MCF 10A (cell line): ENCODE data around the gene RMND5B. TPM values are rescaled to one million over a fixed set of nuclear protein-coding genes. Genes with fewer than 3 reads are reported as not detected.

Experiments used
- BruUV-seq: library from RNA; stranded (reverse); fragments of 400-500 nt; replicated peaks from 2 replicates; lab custom pipeline; 2021; lab: Mats Ljungman, UMichigan
- CTCF ChIA-PET: fragments of 300-600 bp; sonication (Branson Sonifier 250); formaldehyde crosslinking; extraction: SDS; loops from one replicate; lab custom pipeline; 2021; ENCODE audit warnings: antibody characterized with exemption, inconsistent platforms; lab: Yijun Ruan, JAX
- POLR2A ChIA-PET: fragments of 300-600, 350-650 bp; sonication (Branson Sonifier 250); formaldehyde crosslinking; extraction: SDS; loops from one replicate; lab custom pipeline; 2020; ENCODE audit warnings: antibody characterized with exemption, inconsistent platforms; lab: Yijun Ruan, JAX
- DNase-seq: peaks from one replicate; pipeline ENCODE4 v3.0.0-alpha.2; 2018; ENCODE audit not compliant: unreplicated experiment
- H3K27ac Mint-ChIP-seq: one replicate; pipeline ENCODE4 v1.8.0; 2022; ENCODE audit warnings: mild to moderate bottlenecking, low read depth, mixed read lengths; ENCODE audit not compliant: unreplicated experiment
- H3K27me3 Mint-ChIP-seq: one replicate; pipeline ENCODE4 v1.8.0; 2022; ENCODE audit warnings: mixed read lengths; ENCODE audit not compliant: insufficient read depth, unreplicated experiment
- H3K36me3 Mint-ChIP-seq: one replicate; pipeline ENCODE4 v1.8.0; 2022; ENCODE audit warnings: mild to moderate bottlenecking, moderate library complexity, mixed read lengths; ENCODE audit not compliant: insufficient read depth, unreplicated experiment
- H3K4me1 Mint-ChIP-seq: one replicate; pipeline ENCODE4 v1.8.0; 2022; ENCODE audit warnings: mixed read lengths; ENCODE audit not compliant: insufficient read depth, unreplicated experiment
- H3K4me3 Mint-ChIP-seq: one replicate; pipeline ENCODE4 v1.8.0; 2022; ENCODE audit warnings: mild to moderate bottlenecking, moderate library complexity, mixed read lengths; ENCODE audit not compliant: unreplicated experiment
- H3K9me3 Mint-ChIP-seq: one replicate; pipeline ENCODE4 v1.8.0; 2022; ENCODE audit warnings: mixed read lengths; ENCODE audit not compliant: unreplicated experiment
- intact Hi-C: fragments of 100-400 bp; cut with micrococcal nuclease; formaldehyde crosslinking; loops from 2 replicates; pipeline ENCODE4 v1.14.1; 2022
- total RNA-seq: library from RNA; stranded (reverse); gene quantifications from 2 replicates; pipeline ENCODE4 v1.2.3, GENCODE V29; 2022
- TF ChIP-seq, protein P1 (sequence below): fragments of 200-600 bp; IDR thresholded peaks from one replicate; pipeline ENCODE4 v1.8.0; 2022; ENCODE audit warnings: antibody characterized with exemption, mild to moderate bottlenecking; ENCODE audit not compliant: unreplicated experiment

RMND5B gene
- total RNA-seq, 1 experiment from 2014 or later = 53.0 TPM

DNA sequence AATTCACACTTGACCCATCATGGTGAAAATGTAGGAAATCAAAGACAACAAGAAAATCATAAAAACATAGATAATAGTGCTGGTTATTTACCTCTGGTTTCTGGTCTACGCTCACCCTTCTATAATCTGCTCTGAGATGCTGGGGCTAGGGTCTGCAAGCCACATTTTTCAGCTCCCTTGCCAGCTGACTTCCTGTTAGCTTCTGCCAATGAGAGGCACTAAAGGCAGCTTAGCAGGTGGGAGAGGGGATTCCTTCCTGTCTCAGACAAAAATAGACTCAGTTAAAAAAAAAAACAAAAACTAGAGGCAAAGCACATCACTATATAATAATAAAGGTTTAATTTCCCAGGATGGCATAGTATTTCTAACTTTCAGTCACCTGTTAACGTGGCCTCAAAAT, 37.7 kb upstream of the RMND5B start:
- DNase-seq = no peak
- no peak overlapping the region for H3K4me3 Mint-ChIP-seq
- no peaks in the 10 kb centered on the region for H3K36me3 Mint-ChIP-seq
- BruUV-seq = no TSS peak
- peaks cover 37% of the 10 kb centered on the region for H3K27me3 Mint-ChIP-seq
- ChIA-PET POLR2A (no interaction called here), CTCF (interaction anchor here (0.7 kb wide), 1 partner anchor 27 kb away, joined by 4 read pairs; no protein-coding TSS in a partner anchor)
- H3K27ac Mint-ChIP-seq = no peak overlapping the region
- intact Hi-C loops = no loop called here
- H3K4me1 Mint-ChIP-seq = no peaks in the 10 kb centered on the region
- peaks cover 11% of the 10 kb centered on the region for H3K9me3 Mint-ChIP-seq
- TF ChIP-seq, protein P1, sequence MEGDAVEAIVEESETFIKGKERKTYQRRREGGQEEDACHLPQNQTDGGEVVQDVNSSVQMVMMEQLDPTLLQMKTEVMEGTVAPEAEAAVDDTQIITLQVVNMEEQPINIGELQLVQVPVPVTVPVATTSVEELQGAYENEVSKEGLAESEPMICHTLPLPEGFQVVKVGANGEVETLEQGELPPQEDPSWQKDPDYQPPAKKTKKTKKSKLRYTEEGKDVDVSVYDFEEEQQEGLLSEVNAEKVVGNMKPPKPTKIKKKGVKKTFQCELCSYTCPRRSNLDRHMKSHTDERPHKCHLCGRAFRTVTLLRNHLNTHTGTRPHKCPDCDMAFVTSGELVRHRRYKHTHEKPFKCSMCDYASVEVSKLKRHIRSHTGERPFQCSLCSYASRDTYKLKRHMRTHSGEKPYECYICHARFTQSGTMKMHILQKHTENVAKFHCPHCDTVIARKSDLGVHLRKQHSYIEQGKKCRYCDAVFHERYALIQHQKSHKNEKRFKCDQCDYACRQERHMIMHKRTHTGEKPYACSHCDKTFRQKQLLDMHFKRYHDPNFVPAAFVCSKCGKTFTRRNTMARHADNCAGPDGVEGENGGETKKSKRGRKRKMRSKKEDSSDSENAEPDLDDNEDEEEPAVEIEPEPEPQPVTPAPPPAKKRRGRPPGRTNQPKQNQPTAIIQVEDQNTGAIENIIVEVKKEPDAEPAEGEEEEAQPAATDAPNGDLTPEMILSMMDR = no peak

DNA sequence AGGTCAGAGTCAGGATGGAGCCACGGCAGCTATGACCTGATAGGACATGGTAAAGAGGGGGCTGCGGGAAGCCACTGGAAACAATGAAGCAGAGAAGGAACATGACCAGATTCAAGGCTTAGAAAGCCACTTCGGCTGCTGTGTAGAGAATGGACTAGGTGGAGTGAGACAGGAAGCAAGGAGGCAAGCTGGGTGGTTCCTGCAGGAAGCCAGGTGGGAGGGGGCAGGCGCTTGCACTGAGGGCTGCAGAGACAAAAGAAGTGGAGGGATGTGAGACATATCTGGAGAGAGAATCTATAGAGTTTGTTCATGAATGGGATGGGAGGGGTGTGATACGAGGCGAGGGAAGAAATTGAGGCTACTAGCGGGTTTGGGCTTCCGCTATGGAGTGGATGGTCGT, 36.5 kb upstream of the RMND5B start:
- POLR2A ChIA-PET = no interaction called here
- CTCF ChIA-PET = interaction anchor here (0.7 to 1.1 kb wide), 2 partner anchors 16 to 69 kb away, joined by 3 to 5 read pairs; no protein-coding TSS in a partner anchor
- Mint-ChIP-seq H3K27ac (no peak overlapping the region), H3K27me3 (peaks cover 30% of the 10 kb centered on the region), H3K4me3 (no peak overlapping the region), H3K9me3 (peaks cover 11% of the 10 kb centered on the region), H3K36me3 (no peaks in the 10 kb centered on the region), H3K4me1 (no peaks in the 10 kb centered on the region)
- intact Hi-C loops = no loop called here
- DNase-seq = no peak
- TF ChIP-seq, protein P1 = no peak
- BruUV-seq = no TSS peak

DNA sequence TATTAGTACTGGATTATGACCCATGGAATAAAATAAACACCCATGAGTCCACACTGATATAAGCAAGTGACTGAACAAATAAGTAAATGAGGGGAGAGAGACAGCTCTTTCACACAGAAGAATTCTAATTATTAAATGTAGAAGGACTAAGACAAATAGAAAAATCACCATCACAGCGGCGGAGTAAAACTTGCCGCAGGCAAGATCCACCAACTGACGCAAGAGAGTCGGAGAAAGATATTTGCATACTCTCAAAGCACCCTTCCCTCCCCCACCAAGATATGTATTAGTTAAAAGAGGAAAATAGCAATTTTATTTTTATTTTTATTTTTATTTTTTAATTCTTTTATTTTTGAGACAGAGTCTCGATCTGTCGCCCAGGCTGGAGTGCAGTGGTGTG, 32.1 kb upstream of the RMND5B start:
- H3K4me1 Mint-ChIP-seq = no peaks in the 10 kb centered on the region
- TF ChIP-seq, protein P1 = no peak

DNA sequence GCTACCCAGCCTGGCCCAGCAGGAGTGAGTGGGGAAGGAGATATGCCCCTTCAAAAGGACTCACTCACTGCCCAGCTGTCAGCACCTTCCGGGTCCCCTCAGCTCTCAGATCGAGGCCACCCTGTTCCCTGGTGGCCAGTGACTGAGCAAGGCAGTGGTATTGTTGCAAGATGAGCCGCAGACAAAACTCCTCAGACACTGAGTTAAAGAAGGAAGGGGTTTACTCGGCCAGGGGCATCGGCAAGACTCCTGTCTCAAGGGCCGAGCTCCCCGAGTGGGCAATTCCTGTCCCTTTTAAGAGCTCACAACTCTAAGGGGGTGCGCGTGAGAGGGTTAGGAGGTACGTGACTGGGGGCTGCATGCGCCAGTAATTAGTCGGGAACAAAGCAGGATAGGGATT, 27.2 kb upstream of the RMND5B start:
- intact Hi-C loops = no loop called here
- no TSS peak for BruUV-seq
- Mint-ChIP-seq H3K4me3 (no peak overlapping the region), H3K27me3 (no peaks in the 10 kb centered on the region), H3K9me3 (no peaks in the 10 kb centered on the region), H3K4me1 (peaks cover 20% of the 10 kb centered on the region), H3K36me3 (no peaks in the 10 kb centered on the region), H3K27ac (no peak overlapping the region)
- TF ChIP-seq, protein P1 = no peak
- DNase-seq = no peak
- POLR2A ChIA-PET = no interaction called here
- CTCF ChIA-PET = interaction anchor here (0.7 to 8.7 kb wide), 2 partner anchors 17 to 27 kb away, joined by 3 to 55 read pairs; no protein-coding TSS in a partner anchor

More for the DNA sequence above, 32.1 kb upstream of the RMND5B start:
- H3K4me3 Mint-ChIP-seq = no peak overlapping the region
- intact Hi-C loops = no loop called here
- no peaks in the 10 kb centered on the region for H3K36me3 Mint-ChIP-seq
- ChIA-PET POLR2A (no interaction called here), CTCF (interaction anchor here (0.6 to 1.1 kb wide), 2 partner anchors 37 to 45 kb away, joined by 3 read pairs; no protein-coding TSS in a partner anchor)
- no TSS peak for BruUV-seq
- peaks cover 11% of the 10 kb centered on the region for H3K9me3 Mint-ChIP-seq
- H3K27ac Mint-ChIP-seq = no peak overlapping the region
- DNase-seq = no peak
- H3K27me3 Mint-ChIP-seq = peaks cover 23% of the 10 kb centered on the region
